ENCODE data around the gene EPS15. TPM values are rescaled to one million over a fixed set of nuclear protein-coding genes. Genes with fewer than 3 reads are reported as not detected.

Gene EPS15
- total and polyA plus RNA-seq, 2 of the 8 experiments (the other 6 are each of a cell fraction or from before 2014, with no cell fraction given), result 15.9 to 57.2 TPM

DNA sequence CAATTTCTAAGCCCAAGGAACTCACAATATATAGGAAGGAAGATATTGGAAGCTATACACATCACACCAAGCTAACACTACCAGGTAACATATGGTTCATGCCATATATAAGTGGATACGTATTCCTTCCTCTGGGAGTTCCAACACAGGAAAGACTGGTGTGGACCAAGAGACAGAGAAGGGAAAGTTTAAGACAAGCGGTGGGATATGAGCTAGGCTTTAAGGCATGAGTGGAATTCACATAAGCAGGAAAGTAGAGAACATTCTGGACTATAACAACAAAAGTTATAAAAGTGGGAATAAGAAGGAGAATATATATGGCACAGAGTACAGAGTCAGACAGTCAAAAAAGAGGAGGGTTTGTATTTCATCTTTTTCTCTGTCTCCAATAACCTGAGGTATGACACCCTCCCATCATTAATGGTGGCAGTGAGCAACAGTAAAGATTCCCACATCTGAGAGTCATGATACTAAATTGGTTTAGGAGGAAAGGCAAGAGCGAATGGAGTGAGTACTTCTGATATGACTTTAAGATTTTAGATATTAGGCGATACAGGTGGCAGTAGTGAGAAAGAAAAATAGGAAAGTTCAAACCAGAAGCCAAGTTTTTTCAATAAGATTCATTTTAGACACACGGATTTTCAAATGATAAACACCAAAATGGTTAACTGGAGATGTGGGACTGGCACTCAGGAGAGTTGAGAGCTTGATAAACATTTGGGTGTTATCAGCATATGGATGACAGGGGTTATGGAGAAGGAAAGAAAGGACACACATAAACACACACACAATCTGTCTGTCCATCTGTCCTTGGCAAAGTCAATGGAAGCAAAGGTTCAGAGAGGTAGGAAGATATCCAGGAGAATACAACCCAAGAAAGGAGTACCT is 101.3 kb downstream of the EPS15 start:
- peak; percentile 13 for FAIRE-seq
- CTCF ChIA-PET (ENCODE audit: partially characterized antibody), result no interaction called here

More for the DNA sequence above, 101.3 kb downstream of the EPS15 start:
- Histone ChIP-seq H4K91ac (replicated peaks; ENCODE audit: insufficient read length, low read length) (no peak overlapping the region), H3K23ac (ENCODE audit: insufficient read length) (no peak overlapping the region), H4K8ac (ENCODE audit: extremely low read depth, insufficient read depth, low read length) (no peak overlapping the region), H2BK15ac (ENCODE audit: low read length) (no peak overlapping the region), H3K4me2 (ENCODE audit: insufficient read depth in 1 of 2, low read depth in 2 of 2, low read length in 2 of 2) (no peak overlapping the region), H3K4ac (replicated peaks; ENCODE audit: insufficient read length, low read depth, low read length) (no peak overlapping the region), H3K79me1 (ENCODE audit: low read depth, low read length) (no peaks in the 10 kb centered on the region), H3K56ac (replicated peaks; ENCODE audit: insufficient read length, low read depth, low read length) (no peak overlapping the region), H4K20me1 (replicated peaks in 1 of 2; ENCODE audit: control insufficient read depth in 1 of 2, insufficient read depth in 2 of 2, low read length in 2 of 2) (no peaks in the 10 kb centered on the region), H3K23me2 (ENCODE audit: low read depth, low read length) (no peaks in the 10 kb centered on the region), H3K9ac (replicated peaks in 1 of 4; ENCODE audit: extremely low read depth in 1 of 4, low read depth in 3 of 4, low read length in 3 of 4) (no peak overlapping the region), H3K27ac (ENCODE audit: low read depth, low read length) (no peak overlapping the region), H3K36me3 (ENCODE audit: control insufficient read depth in 2 of 4, insufficient read depth in 4 of 4, low read length in 3 of 4) (no peaks in the 10 kb centered on the region; a peak in 1 of 8 replicates), H2BK20ac (ENCODE audit: low read length) (no peak overlapping the region), H3K27me3 (replicated peaks in 1 of 4; ENCODE audit: control insufficient read depth in 3 of 4, extremely low read depth in 1 of 4, insufficient read depth in 3 of 4, low read length in 3 of 4) (no peaks in the 10 kb centered on the region), H2AFZ (ENCODE audit: low read length) (no peak overlapping the region), H2AK5ac (ENCODE audit: low read depth, low read length) (no peak overlapping the region), H2BK120ac (replicated peaks; ENCODE audit: low read depth, low read length) (no peak overlapping the region), H3K4me1 (replicated peaks in 1 of 4; ENCODE audit: control insufficient read depth in 3 of 4, insufficient read depth in 4 of 4, low read length in 3 of 4) (peaks cover 0 to 3% (median 3%) of the 10 kb centered on the region in 4 experiments; a peak in 4 of 7 replicates), H2BK12ac (ENCODE audit: low read depth, low read length) (no peak overlapping the region), H3K4me3 (ENCODE audit: extremely low read depth in 1 of 4, insufficient read depth in 2 of 4, low read depth in 3 of 4, low read length in 4 of 4) (no peak overlapping the region), H3K9me3 (ENCODE audit: insufficient read depth in 2 of 2, low read depth in 1 of 2, low read length in 1 of 2) (no peaks in the 10 kb centered on the region), H2BK5ac (ENCODE audit: low read depth, low read length) (no peak overlapping the region), H3K79me2 (ENCODE audit: control insufficient read depth in 1 of 2, insufficient read depth in 2 of 2, low read length in 2 of 2) (peaks cover 0 to 64% of the 10 kb centered on the region in 2 experiments; a peak in 3 of 4 replicates), H3K14ac (ENCODE audit: insufficient read length) (no peak overlapping the region), H4K5ac (ENCODE audit: insufficient read length, low read depth, low read length) (no peak overlapping the region), H3K18ac (ENCODE audit: extremely low read depth, low read length) (no peak overlapping the region)
- DNase-seq (ENCODE audit: low read depth in 1 of 2, low spot score in 2 of 2), result no peak
- WGBS, 2 experiments (ENCODE audit: extremely low coverage in 1 of 2, insufficient coverage in 1 of 2, insufficient read length in 1 of 2, insufficient replicate concordance in 2 of 2, low coverage in 1 of 2, low lambda C conversion rate in 2 of 2, missing lambda C conversion rate in 1 of 2), result 91% methylated on average over 5 of the region's 5 CpGs; no CpG with 5 or more reads in 1 of the 2 experiments
- TF ChIP-seq CTCF (IDR thresholded peaks at IDR 0.05; ENCODE audit: control extremely low read depth in 1 of 3, insufficient read depth in 1 of 3, low read depth in 1 of 3, low read length in 3 of 3) (no peak), KDM4A (IDR thresholded peaks at IDR 0.05; ENCODE audit: low read depth, low read length, severe bottlenecking) (no peak), NANOG (IDR thresholded peaks at IDR 0.05; ENCODE audit: insufficient read depth, low read depth, low read length, poor library complexity, severe bottlenecking) (no peak), POLR2A (IDR thresholded peaks at IDR 0.05; ENCODE audit: control extremely low read depth in 1 of 2, low read depth in 2 of 2, low read length in 2 of 2) (no peak), RBBP5 (IDR thresholded peaks at IDR 0.05; ENCODE audit: borderline replicate concordance, low read depth, low read length) (no peak), SP2 (IDR thresholded peaks at IDR 0.05; ENCODE audit: low read length) (no peak), HDAC6 (IDR thresholded peaks at IDR 0.05; ENCODE audit: low read depth, low read length) (no peak), CTBP2 (IDR thresholded peaks at IDR 0.05; ENCODE audit: borderline replicate concordance, insufficient read depth, insufficient read length, low read length) (no peak), SIRT6 (IDR thresholded peaks at IDR 0.05; ENCODE audit: low read length) (no peak), TEAD4 (IDR thresholded peaks at IDR 0.05; ENCODE audit: low read depth, low read length) (no peak)
- POLR2A ChIA-PET (ENCODE audit: partially characterized antibody), result interaction anchor here (1.3 kb wide), 1 partner anchor 14 kb away, joined by 3 read pairs; no protein-coding TSS in a partner anchor

Measured in H1 (cell line).